AG10803 (cell line): Measurements from ENCODE around the gene SSBP3.

Experiments
- DNase-seq: peaks from one replicate; pipeline ENCODE4 v3.0.0; 2010; ENCODE audit warnings: low read depth
- H3K4me3 ChIP-seq: 2 replicates; pipeline ENCODE4 v1.5.1; 2011; ENCODE audit warnings: mild to moderate bottlenecking, low read length, control low read depth
- CTCF ChIP-seq: conservative IDR thresholded peaks from 2 replicates; pipeline ENCODE4 v1.5.1; 2011; ENCODE audit warnings: mild to moderate bottlenecking, low read length, control low read depth, inconsistent platforms

Gene SSBP3

GRCh38 chr1:54404263-54404662 is 1.9 kb downstream of the SSBP3 start:
- H3K4me3 ChIP-seq, result peak overlapping the region; percentile 74
- DNase-seq, result no peak
- no peak for TF ChIP-seq CTCF

DNA sequence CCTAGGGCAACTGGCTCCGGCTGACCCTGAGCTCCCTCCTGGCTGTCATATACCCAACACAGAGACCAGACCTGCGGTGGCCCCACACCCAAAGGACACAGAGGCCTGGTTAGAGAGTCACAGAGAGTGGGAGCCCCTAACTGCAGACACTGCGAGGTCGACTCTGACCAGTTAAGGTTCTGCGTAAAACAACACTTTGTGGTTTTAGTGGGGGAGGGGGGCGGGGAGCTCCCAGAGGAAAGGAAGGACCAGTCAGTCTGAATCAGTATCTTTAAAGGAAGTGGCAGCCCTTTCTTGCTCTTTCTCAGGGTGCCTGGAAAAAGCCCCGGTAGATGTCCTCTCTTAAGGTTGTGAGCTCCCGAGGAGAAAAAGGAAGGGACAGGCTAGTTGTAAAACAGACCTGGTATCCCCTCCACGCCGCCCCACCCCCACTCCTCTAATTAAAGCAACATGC is 2.4 kb downstream of the SSBP3 start:
- peak; percentile 49 for DNase-seq
- H3K4me3 ChIP-seq, result peak overlapping the region; percentile 74

GRCh38 chr1:54403405-54403804 is 2.8 kb downstream of the SSBP3 start:
- DNase-seq, result no peak
- no peak for TF ChIP-seq CTCF
- peak overlapping the region; percentile 74 for H3K4me3 ChIP-seq

More for the DNA sequence above, 2.4 kb downstream of the SSBP3 start:
- TF ChIP-seq CTCF, result no peak

- DNase-seq, result no peak
- no peak overlapping the region for H3K4me3 ChIP-seq
Measured at GRCh38 chr1:54402896-54403295, 3.3 kb downstream of the SSBP3 start.

GRCh38 chr1:54401799-54402198 is 4.4 kb downstream of the SSBP3 start:
- DNase-seq, result no peak
- no peak for TF ChIP-seq CTCF
- no peak overlapping the region for H3K4me3 ChIP-seq

More at GRCh38 chr1:54402896-54403295, 3.3 kb downstream of the SSBP3 start:
- TF ChIP-seq CTCF, result no peak

GRCh38 chr1:54400329-54400728 is 5.9 kb downstream of the SSBP3 start:
- no peak overlapping the region for H3K4me3 ChIP-seq
- no peak for DNase-seq
- TF ChIP-seq CTCF, result no peak

DNA sequence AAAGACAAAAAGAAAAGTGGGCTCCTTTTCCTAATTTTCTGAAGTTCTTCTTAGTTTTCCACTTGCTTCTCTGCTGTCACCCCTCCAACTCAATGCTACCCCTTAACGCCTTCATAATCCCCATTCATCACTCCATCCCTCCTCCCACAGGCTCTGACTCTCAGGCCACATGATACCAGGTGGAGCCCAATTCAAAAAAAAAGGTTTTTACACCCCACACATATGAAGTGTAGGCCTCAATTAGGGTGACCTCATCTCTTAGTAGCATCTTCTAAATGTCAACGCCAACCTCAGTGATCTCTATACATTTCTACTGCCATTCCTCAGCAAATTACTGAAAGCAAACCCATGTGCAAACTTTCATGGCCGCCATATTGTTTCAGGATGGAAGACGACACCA is 6.4 kb downstream of the SSBP3 start:
- no peak for DNase-seq
- TF ChIP-seq CTCF, result no peak
- no peak overlapping the region for H3K4me3 ChIP-seq
